Mucosa of descending colon (tissue), 3 donors: ENCODE data around the gene STAM2. TPM values are rescaled to one million over a fixed set of nuclear protein-coding genes. Genes with fewer than 3 reads are reported as not detected.

Experiments
- ATAC-seq: fragments of 200-7000 bp; cut with Tn5 transposase; one replicate; pipeline ENCODE4 v1.9.1; 2020; ENCODE audit warnings: mild to moderate bottlenecking, moderate library complexity
- DNase-seq, 3 donors: peaks; one replicate each; pipeline ENCODE4 v3.0.0-alpha.2; 2020
- H3K36me3 ChIP-seq: fragments of 200-600 bp; one replicate; pipeline ENCODE4 v1.8.0; 2021; ENCODE audit warnings: low read depth, mild to moderate bottlenecking
- H3K4me1 ChIP-seq: fragments of 200-600 bp; one replicate; pipeline ENCODE4 v1.8.0; 2021; ENCODE audit warnings: low read depth, mild to moderate bottlenecking
- H3K4me3 ChIP-seq: fragments of 200-600 bp; one replicate; pipeline ENCODE4 v1.8.0; 2021; ENCODE audit warnings: mild to moderate bottlenecking
- H3K9me3 ChIP-seq: fragments of 200-600 bp; one replicate; pipeline ENCODE4 v1.8.0; 2021; ENCODE audit warnings: mild to moderate bottlenecking
- intact Hi-C, 2 donors: fragments of 100-400 bp; cut with DNase I in 1 of 2; cut with micrococcal nuclease in 1 of 2; formaldehyde crosslinking; loops; one replicate each; pipeline versions ENCODE4 v1.11.0 to v1.11.1; 2022; cut with DNase I, micrococcal nuclease
- total RNA-seq, 3 donors: library from RNA; stranded (reverse); fragmentation: NEBNext Ultra II Directional in 2 of 3; extraction: Animal tissue kit (Norgen Biotek cat#: 25700) in 2 of 3; gene quantifications; one replicate each; pipeline versions ENCODE4 v1.2.1 to v1.2.4, GENCODE V29; 2021 to 2023
- TF ChIP-seq, protein P1 (sequence below): fragments of 200-600 bp; IDR thresholded peaks from one replicate; pipeline ENCODE4 v1.8.0; 2022; ENCODE audit warnings: antibody characterized with exemption, mild to moderate bottlenecking
- donor health status: DM: no; HTN: no; CAD: no; lungs with moderate emphysema.
- donor health status: DM: no; HTN: no; CAD: no.
- donor health status: DM: no; HTN: yes; CAD: no.

The STAM2 gene
- total RNA-seq, 3 donors from 2014 or later = 38.8 to 45.8 (median 41.7) TPM

DNA sequence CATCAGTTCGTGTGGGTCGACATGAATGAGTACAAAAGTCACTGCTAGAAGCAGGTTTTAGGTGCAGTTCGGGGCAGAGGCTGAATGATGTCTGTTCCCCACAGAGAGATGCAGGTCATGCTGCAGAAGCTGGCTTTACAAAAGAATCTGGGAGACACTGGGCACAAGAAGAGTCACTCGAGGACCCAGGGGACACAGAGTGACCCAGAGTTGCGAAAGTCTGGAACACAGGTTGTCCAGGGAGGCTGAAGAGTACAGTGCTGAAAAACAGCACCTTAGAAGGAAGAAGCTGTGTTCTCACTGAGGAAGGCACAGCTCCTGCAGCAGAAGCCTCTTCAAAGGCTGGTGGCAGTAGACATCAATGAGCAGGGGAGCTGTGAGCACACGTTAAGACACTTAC lies 91.5 kb downstream of the STAM2 start:
- intact Hi-C loops = no loop called here
- Histone ChIP-seq H3K36me3 (no peaks in the 10 kb centered on the region), H3K4me1 (no peaks in the 10 kb centered on the region), H3K4me3 (no peak overlapping the region), H3K9me3 (no peaks in the 10 kb centered on the region)
- ATAC-seq (no peak), DNase-seq (no peak)
- TF ChIP-seq, protein P1, sequence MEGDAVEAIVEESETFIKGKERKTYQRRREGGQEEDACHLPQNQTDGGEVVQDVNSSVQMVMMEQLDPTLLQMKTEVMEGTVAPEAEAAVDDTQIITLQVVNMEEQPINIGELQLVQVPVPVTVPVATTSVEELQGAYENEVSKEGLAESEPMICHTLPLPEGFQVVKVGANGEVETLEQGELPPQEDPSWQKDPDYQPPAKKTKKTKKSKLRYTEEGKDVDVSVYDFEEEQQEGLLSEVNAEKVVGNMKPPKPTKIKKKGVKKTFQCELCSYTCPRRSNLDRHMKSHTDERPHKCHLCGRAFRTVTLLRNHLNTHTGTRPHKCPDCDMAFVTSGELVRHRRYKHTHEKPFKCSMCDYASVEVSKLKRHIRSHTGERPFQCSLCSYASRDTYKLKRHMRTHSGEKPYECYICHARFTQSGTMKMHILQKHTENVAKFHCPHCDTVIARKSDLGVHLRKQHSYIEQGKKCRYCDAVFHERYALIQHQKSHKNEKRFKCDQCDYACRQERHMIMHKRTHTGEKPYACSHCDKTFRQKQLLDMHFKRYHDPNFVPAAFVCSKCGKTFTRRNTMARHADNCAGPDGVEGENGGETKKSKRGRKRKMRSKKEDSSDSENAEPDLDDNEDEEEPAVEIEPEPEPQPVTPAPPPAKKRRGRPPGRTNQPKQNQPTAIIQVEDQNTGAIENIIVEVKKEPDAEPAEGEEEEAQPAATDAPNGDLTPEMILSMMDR = no peak

DNA sequence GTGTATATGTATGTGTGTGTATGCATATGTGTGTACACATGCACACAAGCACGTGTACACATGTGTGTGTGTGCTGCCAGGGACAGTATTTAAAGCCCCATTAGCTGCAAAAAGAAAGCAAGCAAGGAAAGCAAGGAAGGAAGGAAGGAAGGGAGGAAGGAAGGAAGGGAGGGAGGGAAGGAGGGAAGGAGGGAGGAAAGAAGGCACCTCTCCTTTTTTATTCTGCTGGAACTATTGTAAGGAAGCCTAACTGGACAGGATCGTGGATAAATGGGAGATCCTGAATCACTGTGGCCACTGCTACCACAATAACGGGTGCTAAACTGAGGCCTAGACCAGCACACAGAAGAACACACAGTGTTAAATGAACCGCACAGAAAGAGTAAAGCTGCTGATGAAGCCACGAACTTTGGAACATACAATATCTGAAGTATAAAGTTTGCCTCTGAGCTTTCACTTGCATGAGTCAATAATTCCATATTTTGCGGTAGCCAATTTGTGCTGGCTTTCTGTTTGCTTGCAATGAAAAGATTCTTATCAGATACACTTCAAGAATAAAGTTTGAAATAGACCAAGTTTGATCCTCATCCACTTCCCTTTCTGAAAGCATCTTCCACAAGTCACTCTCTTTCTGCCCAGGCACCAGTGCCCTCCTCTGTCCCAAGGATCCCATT lies 92.2 kb downstream of the STAM2 start:
- ATAC-seq = no peak
- DNase-seq = no peak
- intact Hi-C loops = no loop called here

DNA sequence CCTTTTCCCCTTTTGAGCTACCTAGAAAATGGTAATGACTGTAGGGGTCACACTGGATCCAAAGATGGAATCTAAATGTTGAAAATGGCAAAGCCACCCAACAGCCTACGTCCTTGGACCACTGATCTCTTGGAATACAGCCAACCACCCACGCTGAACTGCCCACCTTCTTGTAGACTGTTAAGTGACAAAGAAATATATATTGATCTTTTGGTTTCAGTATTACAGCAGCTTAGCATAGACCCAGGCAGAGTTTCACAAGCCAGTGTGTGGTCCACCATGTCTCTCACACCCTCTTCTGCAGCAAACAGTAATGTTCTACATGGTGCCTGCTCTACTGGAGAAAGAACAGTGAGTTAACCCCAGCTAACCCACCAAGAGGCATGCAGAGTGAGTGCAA lies 96.9 kb downstream of the STAM2 start:
- DNase-seq = no peak
- no peak for ATAC-seq
- no peaks in the 10 kb centered on the region for H3K4me1 ChIP-seq
- no peaks in the 10 kb centered on the region for H3K36me3 ChIP-seq
- TF ChIP-seq, protein P1 = no peak
- no peaks in the 10 kb centered on the region for H3K9me3 ChIP-seq
- H3K4me3 ChIP-seq = no peak overlapping the region
- intact Hi-C loops = no loop called here

More for the DNA sequence above, 92.2 kb downstream of the STAM2 start:
- Histone ChIP-seq H3K4me3 (no peak overlapping the region), H3K36me3 (no peaks in the 10 kb centered on the region), H3K4me1 (no peaks in the 10 kb centered on the region), H3K9me3 (no peaks in the 10 kb centered on the region)
- TF ChIP-seq, protein P1 = no peak

DNA sequence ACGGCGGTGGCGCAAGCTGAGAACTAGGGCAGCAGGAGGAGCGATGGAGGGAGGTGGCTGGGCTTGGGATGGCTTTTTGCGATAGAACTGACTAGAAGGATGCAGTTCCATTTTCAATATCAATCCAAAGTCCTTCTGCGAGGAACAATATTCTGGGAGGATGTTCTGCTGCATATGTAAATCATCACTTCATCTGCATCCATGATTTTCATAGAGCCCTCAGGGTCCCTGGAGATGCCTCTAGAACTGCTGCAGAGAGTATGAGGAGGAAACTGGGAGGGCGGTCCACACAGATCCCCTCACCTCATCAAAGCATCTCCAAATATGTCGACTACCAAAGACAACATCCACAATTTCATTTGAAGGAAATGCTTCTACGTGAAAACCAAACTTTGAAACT lies 97.5 kb downstream of the STAM2 start:
- no peak for DNase-seq
- no peaks in the 10 kb centered on the region for H3K36me3 ChIP-seq
- ATAC-seq = no peak
- intact Hi-C loops = no loop called here
- H3K4me1 ChIP-seq = no peaks in the 10 kb centered on the region
- H3K9me3 ChIP-seq = no peaks in the 10 kb centered on the region
- TF ChIP-seq, protein P1 = no peak
- no peak overlapping the region for H3K4me3 ChIP-seq

DNA sequence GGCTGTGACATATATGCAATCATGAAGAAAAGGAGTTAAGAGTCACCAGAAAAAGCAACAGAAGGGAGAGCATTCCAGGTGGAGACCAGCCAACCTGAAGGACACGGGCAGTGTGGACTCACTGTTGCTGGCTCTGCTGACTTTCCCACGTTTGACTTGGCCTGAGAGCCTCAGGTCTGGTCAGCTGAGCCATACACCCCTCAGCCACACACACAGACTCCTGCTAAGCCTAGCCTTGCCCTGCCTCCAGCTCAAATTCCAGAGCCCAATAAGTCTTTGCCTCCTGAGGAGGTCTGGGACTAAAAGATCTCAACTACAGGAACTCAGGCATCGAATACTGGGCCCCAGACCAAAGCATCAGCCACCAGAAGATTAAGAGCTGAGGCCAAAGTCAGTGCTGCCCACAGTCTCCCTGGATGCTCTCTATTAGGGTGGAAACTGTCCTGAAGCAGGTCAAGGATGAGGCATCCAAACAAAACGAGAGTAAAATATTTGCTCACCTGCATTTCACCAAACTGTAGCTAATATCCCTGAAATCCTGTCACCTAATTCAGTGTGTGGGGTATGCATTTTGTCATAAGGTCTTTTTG lies 100.0 kb downstream of the STAM2 start:
- Histone ChIP-seq H3K9me3 (no peaks in the 10 kb centered on the region), H3K4me1 (no peaks in the 10 kb centered on the region), H3K36me3 (no peaks in the 10 kb centered on the region), H3K4me3 (no peak overlapping the region)
- TF ChIP-seq, protein P1 = no peak
- intact Hi-C loops = no loop called here
- DNase-seq (no peak), ATAC-seq (no peak)
